ENCODE results near the gene HMGCR. TPM values are rescaled to one million over a fixed set of nuclear protein-coding genes. Genes with fewer than 3 reads are reported as not detected.

Gene HMGCR
- total and polyA plus RNA-seq, 2 of the 8 experiments (the other 6 are each of a cell fraction or from before 2014, with no cell fraction given), result 45.8 to 199 TPM

DNA sequence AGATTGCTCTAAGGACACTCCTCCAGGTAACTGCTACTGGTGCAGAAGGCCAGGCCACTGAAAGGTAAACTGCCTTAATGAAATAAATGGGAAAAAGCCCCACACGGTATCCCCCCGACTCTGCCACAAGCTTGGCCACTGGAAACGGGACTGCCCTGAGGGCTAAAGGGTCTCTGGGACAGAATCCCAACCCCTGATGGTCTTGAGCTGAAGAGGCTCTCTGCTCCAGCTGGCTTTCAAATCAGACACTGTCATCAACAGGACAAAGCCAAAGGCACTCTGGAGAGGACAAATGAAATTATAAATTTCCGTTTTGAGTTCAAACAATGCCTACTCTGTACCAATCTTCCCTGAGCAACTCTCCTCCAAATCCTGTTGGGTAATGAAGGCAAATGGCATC, 33.6 kb upstream of the HMGCR start (continued):
- TF ChIP-seq, protein P1, sequence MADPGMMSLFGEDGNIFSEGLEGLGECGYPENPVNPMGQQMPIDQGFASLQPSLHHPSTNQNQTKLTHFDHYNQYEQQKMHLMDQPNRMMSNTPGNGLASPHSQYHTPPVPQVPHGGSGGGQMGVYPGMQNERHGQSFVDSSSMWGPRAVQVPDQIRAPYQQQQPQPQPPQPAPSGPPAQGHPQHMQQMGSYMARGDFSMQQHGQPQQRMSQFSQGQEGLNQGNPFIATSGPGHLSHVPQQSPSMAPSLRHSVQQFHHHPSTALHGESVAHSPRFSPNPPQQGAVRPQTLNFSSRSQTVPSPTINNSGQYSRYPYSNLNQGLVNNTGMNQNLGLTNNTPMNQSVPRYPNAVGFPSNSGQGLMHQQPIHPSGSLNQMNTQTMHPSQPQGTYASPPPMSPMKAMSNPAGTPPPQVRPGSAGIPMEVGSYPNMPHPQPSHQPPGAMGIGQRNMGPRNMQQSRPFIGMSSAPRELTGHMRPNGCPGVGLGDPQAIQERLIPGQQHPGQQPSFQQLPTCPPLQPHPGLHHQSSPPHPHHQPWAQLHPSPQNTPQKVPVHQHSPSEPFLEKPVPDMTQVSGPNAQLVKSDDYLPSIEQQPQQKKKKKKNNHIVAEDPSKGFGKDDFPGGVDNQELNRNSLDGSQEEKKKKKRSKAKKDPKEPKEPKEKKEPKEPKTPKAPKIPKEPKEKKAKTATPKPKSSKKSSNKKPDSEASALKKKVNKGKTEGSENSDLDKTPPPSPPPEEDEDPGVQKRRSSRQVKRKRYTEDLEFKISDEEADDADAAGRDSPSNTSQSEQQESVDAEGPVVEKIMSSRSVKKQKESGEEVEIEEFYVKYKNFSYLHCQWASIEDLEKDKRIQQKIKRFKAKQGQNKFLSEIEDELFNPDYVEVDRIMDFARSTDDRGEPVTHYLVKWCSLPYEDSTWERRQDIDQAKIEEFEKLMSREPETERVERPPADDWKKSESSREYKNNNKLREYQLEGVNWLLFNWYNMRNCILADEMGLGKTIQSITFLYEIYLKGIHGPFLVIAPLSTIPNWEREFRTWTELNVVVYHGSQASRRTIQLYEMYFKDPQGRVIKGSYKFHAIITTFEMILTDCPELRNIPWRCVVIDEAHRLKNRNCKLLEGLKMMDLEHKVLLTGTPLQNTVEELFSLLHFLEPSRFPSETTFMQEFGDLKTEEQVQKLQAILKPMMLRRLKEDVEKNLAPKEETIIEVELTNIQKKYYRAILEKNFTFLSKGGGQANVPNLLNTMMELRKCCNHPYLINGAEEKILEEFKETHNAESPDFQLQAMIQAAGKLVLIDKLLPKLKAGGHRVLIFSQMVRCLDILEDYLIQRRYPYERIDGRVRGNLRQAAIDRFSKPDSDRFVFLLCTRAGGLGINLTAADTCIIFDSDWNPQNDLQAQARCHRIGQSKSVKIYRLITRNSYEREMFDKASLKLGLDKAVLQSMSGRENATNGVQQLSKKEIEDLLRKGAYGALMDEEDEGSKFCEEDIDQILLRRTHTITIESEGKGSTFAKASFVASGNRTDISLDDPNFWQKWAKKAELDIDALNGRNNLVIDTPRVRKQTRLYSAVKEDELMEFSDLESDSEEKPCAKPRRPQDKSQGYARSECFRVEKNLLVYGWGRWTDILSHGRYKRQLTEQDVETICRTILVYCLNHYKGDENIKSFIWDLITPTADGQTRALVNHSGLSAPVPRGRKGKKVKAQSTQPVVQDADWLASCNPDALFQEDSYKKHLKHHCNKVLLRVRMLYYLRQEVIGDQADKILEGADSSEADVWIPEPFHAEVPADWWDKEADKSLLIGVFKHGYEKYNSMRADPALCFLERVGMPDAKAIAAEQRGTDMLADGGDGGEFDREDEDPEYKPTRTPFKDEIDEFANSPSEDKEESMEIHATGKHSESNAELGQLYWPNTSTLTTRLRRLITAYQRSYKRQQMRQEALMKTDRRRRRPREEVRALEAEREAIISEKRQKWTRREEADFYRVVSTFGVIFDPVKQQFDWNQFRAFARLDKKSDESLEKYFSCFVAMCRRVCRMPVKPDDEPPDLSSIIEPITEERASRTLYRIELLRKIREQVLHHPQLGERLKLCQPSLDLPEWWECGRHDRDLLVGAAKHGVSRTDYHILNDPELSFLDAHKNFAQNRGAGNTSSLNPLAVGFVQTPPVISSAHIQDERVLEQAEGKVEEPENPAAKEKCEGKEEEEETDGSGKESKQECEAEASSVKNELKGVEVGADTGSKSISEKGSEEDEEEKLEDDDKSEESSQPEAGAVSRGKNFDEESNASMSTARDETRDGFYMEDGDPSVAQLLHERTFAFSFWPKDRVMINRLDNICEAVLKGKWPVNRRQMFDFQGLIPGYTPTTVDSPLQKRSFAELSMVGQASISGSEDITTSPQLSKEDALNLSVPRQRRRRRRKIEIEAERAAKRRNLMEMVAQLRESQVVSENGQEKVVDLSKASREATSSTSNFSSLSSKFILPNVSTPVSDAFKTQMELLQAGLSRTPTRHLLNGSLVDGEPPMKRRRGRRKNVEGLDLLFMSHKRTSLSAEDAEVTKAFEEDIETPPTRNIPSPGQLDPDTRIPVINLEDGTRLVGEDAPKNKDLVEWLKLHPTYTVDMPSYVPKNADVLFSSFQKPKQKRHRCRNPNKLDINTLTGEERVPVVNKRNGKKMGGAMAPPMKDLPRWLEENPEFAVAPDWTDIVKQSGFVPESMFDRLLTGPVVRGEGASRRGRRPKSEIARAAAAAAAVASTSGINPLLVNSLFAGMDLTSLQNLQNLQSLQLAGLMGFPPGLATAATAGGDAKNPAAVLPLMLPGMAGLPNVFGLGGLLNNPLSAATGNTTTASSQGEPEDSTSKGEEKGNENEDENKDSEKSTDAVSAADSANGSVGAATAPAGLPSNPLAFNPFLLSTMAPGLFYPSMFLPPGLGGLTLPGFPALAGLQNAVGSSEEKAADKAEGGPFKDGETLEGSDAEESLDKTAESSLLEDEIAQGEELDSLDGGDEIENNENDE (IDR thresholded peaks at IDR 0.05; ENCODE audit: insufficient replicate concordance, low read length), result no peak
- no peak for TF ChIP-seq TAF7 (optimal IDR thresholded peaks at IDR 0.05; ENCODE audit: borderline replicate concordance, low read depth, low read length)
- TF ChIP-seq GTF2F1 (IDR thresholded peaks at IDR 0.05; ENCODE audit: borderline replicate concordance, low read depth, low read length), result no peak
- TF ChIP-seq BRCA1 (IDR thresholded peaks at IDR 0.05; ENCODE audit: low read depth, low read length), result no peak
- TF ChIP-seq, protein P2, sequence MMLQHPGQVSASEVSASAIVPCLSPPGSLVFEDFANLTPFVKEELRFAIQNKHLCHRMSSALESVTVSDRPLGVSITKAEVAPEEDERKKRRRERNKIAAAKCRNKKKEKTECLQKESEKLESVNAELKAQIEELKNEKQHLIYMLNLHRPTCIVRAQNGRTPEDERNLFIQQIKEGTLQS (IDR thresholded peaks at IDR 0.05; ENCODE audit: insufficient read depth, low read depth, low read length), result no peak
- no peak for TF ChIP-seq HDAC6 (IDR thresholded peaks at IDR 0.05; ENCODE audit: low read depth, low read length)
- TF ChIP-seq KDM5A (IDR thresholded peaks at IDR 0.05; ENCODE audit: low read length), result no peak
- TF ChIP-seq, protein P3, sequence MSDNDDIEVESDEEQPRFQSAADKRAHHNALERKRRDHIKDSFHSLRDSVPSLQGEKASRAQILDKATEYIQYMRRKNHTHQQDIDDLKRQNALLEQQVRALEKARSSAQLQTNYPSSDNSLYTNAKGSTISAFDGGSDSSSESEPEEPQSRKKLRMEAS (IDR thresholded peaks at IDR 0.05), result no peak
- no peak for TF ChIP-seq MAFK (IDR thresholded peaks at IDR 0.05; ENCODE audit: low read depth, low read length)
- no peak for TF ChIP-seq POLR2A (IDR thresholded peaks at IDR 0.05; ENCODE audit: control extremely low read depth in 1 of 2, low read depth in 2 of 2, low read length in 2 of 2)
- TF ChIP-seq BCL11A (IDR thresholded peaks at IDR 0.05; ENCODE audit: low read depth in 2 of 2, low read length in 2 of 2), result no peak
- no peak for TF ChIP-seq SRF (IDR thresholded peaks at IDR 0.05; ENCODE audit: low read depth, low read length)
